H4 (cell line): ENCODE measurements around the gene KRT40. TPM values are rescaled to one million over a fixed set of nuclear protein-coding genes. Genes with fewer than 3 reads are reported as not detected.
"Not testable (repeated sequence)": the region's sequence is repeated elsewhere in the genome, so short reads cannot be mapped to it uniquely, and the experiment has no call there.

Source experiments
- DNase-seq: peaks from one replicate; pipeline ENCODE4 v3.0.0-alpha.2; 2015; ENCODE audit warnings: low spot score
- total RNA-seq: library from RNA; depleted of rRNA; stranded (reverse); fragments of >200 nt; shearing (Covaris generic); gene quantifications from 2 replicates; pipeline ENCODE4 v1.2.3, GENCODE V29; 2014; rRNA removed

KRT40 gene
- not detected in 2 replicates for total RNA-seq

- DNase-seq: no peak
These were observed at the start of gene KRT40 for GRCh38 chr17:40984226-40984625. Gene KRT40, minus strand, starts transcription at chr17:40984326. Its CDS starts 53 bp downstream, at chr17:40984273.

DNA sequence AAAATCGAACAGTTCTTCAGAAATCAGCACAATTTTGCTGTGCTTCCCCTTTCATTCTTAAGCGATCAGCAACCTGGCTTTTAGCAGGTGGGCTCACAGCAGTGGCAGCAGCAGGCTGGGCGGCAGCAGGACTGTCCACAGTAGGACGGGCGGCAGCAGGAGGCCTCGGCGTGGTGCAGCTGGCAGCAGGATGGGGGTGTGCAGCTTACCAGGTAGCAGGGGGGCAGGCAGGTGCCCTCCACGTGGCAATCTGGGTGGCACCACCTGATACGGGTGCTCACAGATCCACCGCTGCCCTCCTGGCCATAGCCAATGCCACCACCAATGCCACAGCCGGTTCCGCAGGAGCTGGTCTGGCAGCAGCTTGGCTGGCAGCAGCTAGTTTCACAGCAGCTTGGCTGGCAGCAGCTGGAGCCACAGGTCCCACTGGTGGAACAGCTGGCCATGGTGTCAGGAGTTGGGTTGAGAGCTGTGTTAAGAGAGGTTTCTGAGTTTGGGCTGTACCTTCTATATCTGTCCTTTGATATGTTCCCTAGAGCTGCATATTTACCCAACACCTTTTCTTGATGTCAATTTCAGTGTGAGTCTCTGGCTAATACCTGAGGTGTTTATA, 45.6 kb upstream of the KRT40 start, which contains the start of gene KRTAP1-4:
Gene KRTAP1-4 (minus strand): TSS at position 563 of the 613 bp plus-strand sequence. CDS start 117 bp downstream, at position 446.
- no peak for DNase-seq

DNA sequence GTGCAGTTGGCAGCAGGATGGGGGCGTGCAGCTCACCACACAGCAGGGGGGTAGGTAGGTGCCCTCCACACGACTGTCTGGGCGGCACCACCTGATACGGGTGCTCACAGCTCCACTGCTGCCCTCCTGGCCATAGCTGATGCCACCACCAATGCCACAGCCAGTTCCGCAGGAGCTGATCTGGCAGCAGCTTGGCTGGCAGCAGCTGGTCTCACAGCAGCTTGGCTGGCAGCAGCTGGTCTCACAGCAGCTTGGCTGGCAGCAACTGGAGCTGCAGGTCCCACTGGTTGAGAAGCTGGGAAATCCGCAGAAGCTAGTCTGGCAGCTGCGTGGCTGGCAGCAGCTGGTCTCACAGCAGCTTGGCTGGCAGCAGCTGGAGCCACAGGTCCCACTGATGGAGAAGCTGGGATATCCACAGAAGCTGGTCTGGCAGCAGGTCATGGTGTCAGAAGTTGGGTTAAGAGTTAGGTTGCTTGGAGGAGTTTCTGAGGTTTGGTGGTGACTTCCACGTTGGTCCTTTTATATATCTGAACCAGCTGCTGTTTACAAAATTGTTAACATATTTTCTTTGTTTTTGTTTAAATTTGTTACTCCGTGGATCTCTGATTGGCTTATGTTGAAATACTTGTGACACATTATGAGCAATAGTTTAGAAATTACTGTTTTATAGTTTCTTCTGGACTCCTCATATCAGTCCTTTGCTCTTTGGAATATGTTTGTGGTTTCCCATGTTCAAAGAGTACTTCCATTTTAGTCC, 42.8 kb upstream of the KRT40 start, which contains the start of gene KRTAP1-5:
Gene KRTAP1-5 (minus strand): TSS at position 494 of the 757 bp plus-strand sequence. CDS start 53 bp downstream, at position 441.
- peak; percentile 83 for DNase-seq

- no peak for DNase-seq
These were observed 40.6 kb upstream of the KRT40 start for GRCh38 chr17:41024697-41025096.

- DNase-seq: no peak
These were observed 36.2 kb upstream of the KRT40 start for GRCh38 chr17:41020336-41020735.

GRCh38 chr17:41019415-41019814, 35.3 kb upstream of the KRT40 start:
- DNase-seq: no peak

DNA sequence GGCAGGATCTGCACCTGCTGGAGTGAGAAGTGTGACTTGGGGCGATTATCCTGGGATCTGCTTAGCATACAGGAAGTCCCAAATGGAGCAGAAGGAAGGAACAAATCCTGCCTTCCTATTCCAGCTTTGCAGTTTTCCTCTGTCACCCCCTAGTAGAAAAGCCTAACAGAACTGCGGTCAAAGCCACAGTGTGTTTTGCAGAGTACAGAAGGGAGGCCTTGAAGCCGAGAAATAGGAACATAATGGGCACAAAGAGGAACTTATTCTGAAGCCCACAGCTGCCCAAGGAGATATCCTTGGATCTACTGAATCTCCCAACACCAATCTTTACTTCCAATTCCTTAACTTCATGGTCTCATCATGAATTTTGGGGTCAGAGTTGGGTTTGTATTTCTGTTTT, 34.4 kb upstream of the KRT40 start:
- no peak for DNase-seq

- no peak for DNase-seq
These were observed 32.6 kb upstream of the KRT40 start for GRCh38 chr17:41016578-41017215.

DNA sequence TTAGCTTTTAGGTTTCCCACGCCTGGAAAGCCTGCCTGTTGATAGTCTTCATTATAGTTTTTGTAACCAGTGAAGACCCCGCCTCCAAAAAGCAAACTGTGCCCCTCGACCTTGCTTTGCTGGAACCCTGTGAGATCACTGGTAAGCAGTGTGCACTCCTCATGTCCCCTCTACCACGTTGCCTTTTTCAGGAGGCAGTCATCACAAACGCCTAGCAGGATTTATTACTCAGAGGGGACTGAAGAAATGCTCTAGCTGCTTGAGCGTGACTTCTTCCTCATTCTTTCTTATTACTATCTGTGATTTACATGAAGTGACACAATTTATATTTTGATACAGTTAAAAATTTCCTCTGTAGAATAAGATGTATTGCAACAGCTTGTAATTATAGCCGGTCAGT, 31.3 kb upstream of the KRT40 start:
- DNase-seq: no peak

GRCh38 chr17:41013606-41014005, 29.5 kb upstream of the KRT40 start:
- DNase-seq: peak; percentile 25

GRCh38 chr17:41013181-41013580, 29.1 kb upstream of the KRT40 start:
- no peak for DNase-seq

- no peak for DNase-seq
These were observed 28.4 kb upstream of the KRT40 start for GRCh38 chr17:41012326-41013120.

DNA sequence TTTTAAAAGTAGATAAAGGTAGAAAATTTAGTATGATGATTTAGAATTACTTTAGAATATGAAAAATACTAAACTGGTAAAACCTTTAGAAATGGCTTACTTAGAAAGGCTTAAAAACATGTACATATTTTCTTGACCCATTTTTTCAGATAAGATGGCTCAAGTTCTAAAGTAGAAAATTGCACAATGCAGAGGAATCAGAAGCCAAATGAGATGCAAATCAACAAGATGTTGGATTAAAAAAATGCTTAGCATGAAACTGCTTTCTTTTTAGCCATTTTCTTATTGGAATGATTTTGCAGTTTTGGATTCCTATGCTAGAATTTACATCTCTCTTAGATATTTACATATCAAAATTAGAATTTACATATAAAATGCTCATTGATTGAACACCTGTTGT, 26.3 kb upstream of the KRT40 start:
- no peak for DNase-seq

DNA sequence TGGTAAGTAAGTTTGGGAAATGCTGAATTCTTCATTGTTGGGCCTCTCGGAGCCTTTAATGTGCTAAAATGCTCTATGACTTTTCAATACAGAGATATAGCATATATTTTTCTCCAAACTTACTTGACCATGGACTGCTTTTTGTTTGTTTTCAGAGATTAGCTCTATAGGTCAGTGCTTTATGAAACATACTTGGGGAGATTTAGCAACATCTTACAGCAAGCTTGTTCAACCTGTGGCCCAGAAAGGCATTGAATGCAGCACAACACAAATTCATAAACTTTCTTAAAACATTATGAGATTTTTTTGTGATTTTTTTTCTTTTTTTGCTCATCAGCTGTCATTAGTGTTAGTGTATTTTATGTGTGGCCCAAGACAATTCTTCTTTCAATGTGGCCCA, 25.8 kb upstream of the KRT40 start:
- DNase-seq: no peak

GRCh38 chr17:41009301-41009760, 25.2 kb upstream of the KRT40 start:
- no peak for DNase-seq

DNA sequence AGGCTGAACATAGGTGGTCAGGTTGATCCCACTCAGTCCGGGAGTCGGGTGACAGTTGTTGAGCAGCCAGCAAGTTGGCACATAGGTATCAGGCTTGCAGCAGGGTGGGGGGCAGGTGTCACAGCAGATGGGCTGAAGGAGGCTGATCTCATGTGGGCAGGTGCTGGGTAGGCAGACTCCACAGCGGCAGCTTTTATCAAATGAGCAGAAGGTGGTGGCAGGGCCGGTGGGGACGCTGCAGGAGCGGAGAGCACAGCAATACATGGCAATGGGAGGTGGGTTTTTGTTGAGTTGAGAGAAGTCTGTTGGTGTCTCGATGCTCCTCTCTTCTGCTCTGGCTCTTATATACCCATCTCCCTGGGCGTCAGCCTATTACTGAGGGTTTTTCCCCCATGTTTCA, 24.7 kb upstream of the KRT40 start, which contains the start of gene KRTAP3-1:
Gene KRTAP3-1 (minus strand): TSS at position 318 of the 400 bp plus-strand sequence. CDS start 54 bp downstream, at position 264.
- DNase-seq: no peak

GRCh38 chr17:41004397-41004796, 20.3 kb upstream of the KRT40 start:
- no peak for DNase-seq

DNA sequence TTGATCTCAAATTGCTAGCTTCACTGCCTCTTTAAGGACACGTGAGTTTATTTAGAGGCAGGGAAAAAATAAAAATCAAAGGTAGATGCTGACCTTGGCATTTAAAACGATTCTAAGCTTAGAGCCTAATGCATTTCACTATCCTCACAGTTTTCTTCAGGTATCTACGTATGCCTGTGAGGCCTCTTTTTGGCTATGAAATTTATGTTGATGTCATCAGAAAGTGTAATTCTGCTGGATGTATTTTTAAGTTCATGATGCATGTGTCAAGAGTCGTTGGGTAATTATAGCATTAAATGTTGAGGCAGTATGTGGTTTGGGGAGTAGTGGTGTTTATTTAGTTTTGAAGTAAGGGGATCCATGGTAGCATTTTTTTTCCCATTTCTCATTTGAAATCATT, 19.8 kb upstream of the KRT40 start:
- no peak for DNase-seq

- no peak for DNase-seq
These were observed 18.7 kb upstream of the KRT40 start for GRCh38 chr17:41002814-41003213.

- no peak for DNase-seq
These were observed 17.7 kb upstream of the KRT40 start for GRCh38 chr17:41001795-41002194.

- not testable (repeated sequence) for DNase-seq
These were observed 15.4 kb upstream of the KRT40 start, which contains the start of gene KRTAP3-2 for GRCh38 chr17:40999563-40999962. Gene KRTAP3-2, minus strand, starts transcription at chr17:40999906. Its CDS starts 53 bp downstream, at chr17:40999853.
